ENCODE measurements around the gene ELFN2.

Gene ELFN2

GRCh38 chr22:37412495-37413250 lies 14.6 kb downstream of the ELFN2 start:
- H3K27me3 ChIP-seq (ENCODE audit: control insufficient read depth, insufficient read depth, low read length) = peaks cover 2% of the 10 kb centered on the region
- H3K4me1 ChIP-seq (ENCODE audit: control insufficient read depth, insufficient read depth, low read length) = no peaks in the 10 kb centered on the region
- H3K9ac ChIP-seq (ENCODE audit: low read length) = no peak overlapping the region
- no peaks in the 10 kb centered on the region for H3K36me3 ChIP-seq (ENCODE audit: control insufficient read depth, insufficient read depth, low read length)
- H3K4me3 ChIP-seq (ENCODE audit: low read length) = no peak overlapping the region
- H3K27ac ChIP-seq (ENCODE audit: low read depth, low read length) = no peak overlapping the region

GRCh38 chr22:37411655-37412054 lies 15.6 kb downstream of the ELFN2 start:
- peaks cover 2% of the 10 kb centered on the region for H3K27me3 ChIP-seq (ENCODE audit: control insufficient read depth, insufficient read depth, low read length)
- H3K36me3 ChIP-seq (ENCODE audit: control insufficient read depth, insufficient read depth, low read length) = no peaks in the 10 kb centered on the region
- H3K4me3 ChIP-seq (ENCODE audit: low read length) = no peak overlapping the region
- no peak overlapping the region for H3K27ac ChIP-seq (ENCODE audit: low read depth, low read length)
- H3K4me1 ChIP-seq (ENCODE audit: control insufficient read depth, insufficient read depth, low read length) = no peaks in the 10 kb centered on the region
- no peak overlapping the region for H3K9ac ChIP-seq (ENCODE audit: low read length)

GRCh38 chr22:37410174-37411055 lies 16.9 kb downstream of the ELFN2 start:
- Histone ChIP-seq H3K4me1 (ENCODE audit: control insufficient read depth, insufficient read depth, low read length) (no peaks in the 10 kb centered on the region), H3K27ac (ENCODE audit: low read depth, low read length) (no peak overlapping the region), H3K36me3 (ENCODE audit: control insufficient read depth, insufficient read depth, low read length) (no peaks in the 10 kb centered on the region), H3K4me3 (ENCODE audit: low read length) (no peak overlapping the region), H3K27me3 (ENCODE audit: control insufficient read depth, insufficient read depth, low read length) (peaks cover 2% of the 10 kb centered on the region), H3K9ac (ENCODE audit: low read length) (no peak overlapping the region)

GRCh38 chr22:37409459-37410050 lies 17.7 kb downstream of the ELFN2 start:
- H3K27me3 ChIP-seq (ENCODE audit: control insufficient read depth, insufficient read depth, low read length) = peaks cover 2% of the 10 kb centered on the region
- H3K4me3 ChIP-seq (ENCODE audit: low read length) = no peak overlapping the region
- H3K27ac ChIP-seq (ENCODE audit: low read depth, low read length) = no peak overlapping the region
- H3K36me3 ChIP-seq (ENCODE audit: control insufficient read depth, insufficient read depth, low read length) = no peaks in the 10 kb centered on the region
- H3K4me1 ChIP-seq (ENCODE audit: control insufficient read depth, insufficient read depth, low read length) = no peaks in the 10 kb centered on the region
- H3K9ac ChIP-seq (ENCODE audit: low read length) = no peak overlapping the region

GRCh38 chr22:37409031-37409430 lies 18.2 kb downstream of the ELFN2 start:
- Histone ChIP-seq H3K27ac (ENCODE audit: low read depth, low read length) (no peak overlapping the region), H3K4me3 (ENCODE audit: low read length) (no peak overlapping the region), H3K27me3 (ENCODE audit: control insufficient read depth, insufficient read depth, low read length) (peaks cover 2% of the 10 kb centered on the region)

GRCh38 chr22:37407856-37408255 lies 19.4 kb downstream of the ELFN2 start:
- H3K4me3 ChIP-seq (ENCODE audit: low read length) = no peak overlapping the region
- no peaks in the 10 kb centered on the region for H3K36me3 ChIP-seq (ENCODE audit: control insufficient read depth, insufficient read depth, low read length)
- H3K27me3 ChIP-seq (ENCODE audit: control insufficient read depth, insufficient read depth, low read length) = peaks cover 2% of the 10 kb centered on the region
- H3K27ac ChIP-seq (ENCODE audit: low read depth, low read length) = no peak overlapping the region
- H3K9ac ChIP-seq (ENCODE audit: low read length) = no peak overlapping the region
- no peaks in the 10 kb centered on the region for H3K4me1 ChIP-seq (ENCODE audit: control insufficient read depth, insufficient read depth, low read length)

More at GRCh38 chr22:37409031-37409430, 18.2 kb downstream of the ELFN2 start:
- Histone ChIP-seq H3K4me1 (ENCODE audit: control insufficient read depth, insufficient read depth, low read length) (no peaks in the 10 kb centered on the region), H3K36me3 (ENCODE audit: control insufficient read depth, insufficient read depth, low read length) (no peaks in the 10 kb centered on the region), H3K9ac (ENCODE audit: low read length) (no peak overlapping the region)

DNA sequence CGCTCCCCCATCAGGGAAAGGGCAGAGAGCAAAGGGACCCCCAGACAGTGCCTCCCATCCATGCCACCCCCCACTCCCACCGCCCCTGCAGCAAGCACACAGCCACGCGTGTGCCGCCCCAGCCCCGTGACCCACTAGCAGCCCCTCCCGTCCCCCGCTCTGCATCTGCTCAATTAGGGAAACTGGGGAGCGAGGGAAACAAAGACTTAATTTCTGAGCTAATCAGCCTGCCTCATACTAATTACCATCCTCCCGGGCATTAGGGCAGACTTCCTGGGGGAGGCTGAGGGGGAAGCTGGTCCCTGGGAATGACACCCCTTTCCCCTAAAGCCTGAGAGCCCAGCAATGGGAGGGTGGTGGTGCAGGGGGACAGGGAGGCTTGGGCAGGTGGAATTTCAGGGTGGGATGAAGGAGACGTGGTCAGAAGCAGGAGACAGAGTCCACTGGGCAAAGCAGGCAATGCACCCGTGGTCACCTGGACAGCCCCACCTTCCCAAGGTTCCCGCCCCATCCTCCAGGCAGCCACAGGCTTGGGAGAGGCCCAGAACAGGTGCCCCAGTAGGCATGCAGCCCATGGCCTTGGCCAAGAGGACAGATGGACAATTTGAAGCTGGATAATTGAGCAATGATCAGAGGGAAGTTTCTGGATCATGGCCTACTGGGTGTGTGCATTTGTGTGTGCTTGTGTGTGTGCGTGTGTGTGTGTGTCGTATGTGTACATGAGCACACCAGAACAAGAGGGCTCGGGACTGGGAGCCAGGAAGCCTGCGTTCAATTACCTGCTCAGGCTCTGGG lies 20.6 kb downstream of the ELFN2 start:
- Histone ChIP-seq H3K9ac (ENCODE audit: low read length) (no peak overlapping the region), H3K36me3 (ENCODE audit: control insufficient read depth, insufficient read depth, low read length) (no peaks in the 10 kb centered on the region), H3K27me3 (ENCODE audit: control insufficient read depth, insufficient read depth, low read length) (peaks cover 2% of the 10 kb centered on the region), H3K27ac (ENCODE audit: low read depth, low read length) (no peak overlapping the region), H3K4me3 (ENCODE audit: low read length) (no peak overlapping the region), H3K4me1 (ENCODE audit: control insufficient read depth, insufficient read depth, low read length) (no peaks in the 10 kb centered on the region)

GRCh38 chr22:37404091-37404490 lies 23.2 kb downstream of the ELFN2 start:
- no peak overlapping the region for H3K27ac ChIP-seq (ENCODE audit: low read depth, low read length)
- no peak overlapping the region for H3K4me3 ChIP-seq (ENCODE audit: low read length)
- no peaks in the 10 kb centered on the region for H3K4me1 ChIP-seq (ENCODE audit: control insufficient read depth, insufficient read depth, low read length)
- no peaks in the 10 kb centered on the region for H3K36me3 ChIP-seq (ENCODE audit: control insufficient read depth, insufficient read depth, low read length)
- H3K27me3 ChIP-seq (ENCODE audit: control insufficient read depth, insufficient read depth, low read length) = no peaks in the 10 kb centered on the region
- H3K9ac ChIP-seq (ENCODE audit: low read length) = no peak overlapping the region

- Histone ChIP-seq H3K4me1 (ENCODE audit: control insufficient read depth, insufficient read depth, low read length) (no peaks in the 10 kb centered on the region), H3K36me3 (ENCODE audit: control insufficient read depth, insufficient read depth, low read length) (no peaks in the 10 kb centered on the region), H3K27me3 (ENCODE audit: control insufficient read depth, insufficient read depth, low read length) (no peaks in the 10 kb centered on the region), H3K4me3 (ENCODE audit: low read length) (no peak overlapping the region), H3K27ac (ENCODE audit: low read depth, low read length) (no peak overlapping the region), H3K9ac (ENCODE audit: low read length) (no peak overlapping the region)
These were observed 23.9 kb downstream of the ELFN2 start for GRCh38 chr22:37403267-37403960.

- Histone ChIP-seq H3K4me1 (ENCODE audit: control insufficient read depth, insufficient read depth, low read length) (no peaks in the 10 kb centered on the region), H3K4me3 (ENCODE audit: low read length) (no peak overlapping the region), H3K27me3 (ENCODE audit: control insufficient read depth, insufficient read depth, low read length) (no peaks in the 10 kb centered on the region), H3K27ac (ENCODE audit: low read depth, low read length) (no peak overlapping the region), H3K9ac (ENCODE audit: low read length) (no peak overlapping the region), H3K36me3 (ENCODE audit: control insufficient read depth, insufficient read depth, low read length) (no peaks in the 10 kb centered on the region)
These were observed 25.1 kb downstream of the ELFN2 start for GRCh38 chr22:37402184-37402506.

DNA sequence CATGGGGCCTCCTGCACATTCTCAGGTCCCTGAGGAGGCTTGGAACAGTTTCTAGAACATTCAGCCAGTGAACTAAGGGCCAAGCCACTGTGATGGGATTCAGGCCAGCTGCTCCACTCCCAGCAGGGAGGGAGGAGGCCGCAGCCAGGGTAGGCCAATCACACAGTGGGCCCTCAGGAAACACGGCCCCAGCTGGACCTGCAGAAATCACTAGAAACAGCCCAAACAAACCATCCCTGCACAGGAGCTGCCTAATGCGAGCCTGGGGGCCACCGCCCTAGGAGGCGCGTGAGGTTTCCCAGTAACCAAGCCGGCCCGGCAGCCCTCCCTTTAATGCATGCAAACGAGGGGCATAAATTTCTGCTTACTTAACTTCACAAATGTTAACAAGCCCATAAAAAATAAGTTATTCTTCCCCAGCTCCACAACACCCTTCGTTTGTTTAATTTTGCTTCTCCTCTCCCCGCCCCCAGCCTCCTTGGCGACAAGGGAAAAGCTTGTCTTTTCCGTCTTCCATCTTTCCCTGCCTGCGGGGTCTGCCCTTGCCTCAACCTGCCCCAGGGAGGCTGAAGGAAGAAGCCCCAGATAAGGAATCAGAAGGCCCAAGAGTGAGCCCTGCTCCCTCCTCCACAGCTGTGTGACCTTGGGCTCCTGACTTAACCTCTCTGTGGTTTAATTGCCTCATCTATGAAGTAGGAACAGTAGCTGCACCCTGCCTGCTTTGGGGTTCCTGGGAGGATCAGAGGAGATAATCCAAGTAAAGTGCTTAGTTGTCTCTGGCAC lies 25.7 kb downstream of the ELFN2 start:
- Histone ChIP-seq H3K4me3 (ENCODE audit: low read length) (no peak overlapping the region), H3K27me3 (ENCODE audit: control insufficient read depth, insufficient read depth, low read length) (no peaks in the 10 kb centered on the region), H3K9ac (ENCODE audit: low read length) (no peak overlapping the region), H3K4me1 (ENCODE audit: control insufficient read depth, insufficient read depth, low read length) (no peaks in the 10 kb centered on the region), H3K36me3 (ENCODE audit: control insufficient read depth, insufficient read depth, low read length) (no peaks in the 10 kb centered on the region), H3K27ac (ENCODE audit: low read depth, low read length) (no peak overlapping the region)

All from rectal smooth muscle tissue (tissue), 1 donor.